Measurements from ENCODE around the gene ACOX2. TPM values are rescaled to one million over a fixed set of nuclear protein-coding genes. Genes with fewer than 3 reads are reported as not detected.

The ACOX2 gene
- polyA plus RNA-seq, 3 donors = 2.4 to 2.5 (median 2.4) TPM

DNA sequence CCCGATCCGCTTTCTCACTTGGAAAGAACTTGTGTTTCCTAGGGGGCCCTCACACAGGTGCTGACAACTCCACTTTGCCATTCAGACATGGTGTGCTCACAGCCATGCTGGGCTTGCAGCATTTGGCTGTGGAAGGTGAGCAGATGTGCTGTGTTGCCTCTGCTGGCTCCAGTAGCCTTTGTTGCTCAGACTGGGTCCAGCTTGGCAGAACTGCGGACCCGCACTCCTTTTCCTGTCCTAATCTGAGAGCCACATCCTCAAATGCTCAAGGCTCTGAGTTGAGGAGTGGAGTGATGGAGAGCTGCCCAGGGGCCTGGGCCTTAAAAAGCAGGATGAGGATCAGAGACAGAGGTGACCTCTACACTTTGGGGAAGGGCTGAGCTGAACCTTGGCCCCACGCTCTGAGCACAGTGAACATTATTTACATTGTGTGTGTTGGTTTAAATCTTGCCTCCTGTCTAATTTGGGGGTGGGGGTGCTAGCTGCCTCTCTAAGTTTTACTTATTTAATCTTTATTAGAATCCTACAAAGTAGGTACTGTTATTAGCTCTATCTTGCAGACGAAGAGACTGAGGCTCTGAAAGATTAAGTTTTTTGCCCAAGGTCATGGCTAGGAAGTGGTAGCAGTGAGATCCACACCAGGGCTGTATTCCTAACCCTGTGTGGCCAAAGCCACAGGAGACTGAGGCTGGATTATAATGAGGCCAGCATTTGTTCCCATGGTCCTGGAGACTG is 17.2 kb downstream of the ACOX2 start:
- Histone ChIP-seq H3K27ac (ENCODE audit: low read depth in 1 of 2, low read length in 2 of 2) (no peak overlapping the region), H3K27me3 (ENCODE audit: control insufficient read depth in 2 of 2, insufficient read depth in 2 of 2, low read length in 2 of 2) (no peaks in the 10 kb centered on the region), H3K79me2 (ENCODE audit: insufficient read depth, low read length) (no peaks in the 10 kb centered on the region), H3K4me2 (replicated peaks; ENCODE audit: extremely low read depth, low read length, poor library complexity, severe bottlenecking) (no peak overlapping the region), H2AFZ (ENCODE audit: insufficient read depth, low read depth, low read length, poor library complexity, severe bottlenecking) (no peak overlapping the region), H3K4me1 (ENCODE audit: control insufficient read depth in 1 of 2, insufficient read depth in 2 of 2, low read length in 2 of 2) (peaks cover 0 to under 1% of the 10 kb centered on the region in 2 donors), H3K36me3 (replicated peaks in 1 of 2; ENCODE audit: control insufficient read depth in 1 of 2, insufficient read depth in 2 of 2, low read length in 2 of 2) (no peaks in the 10 kb centered on the region), H4K20me1 (ENCODE audit: insufficient read depth, low read length) (no peaks in the 10 kb centered on the region), H3K9me3 (replicated peaks in 1 of 2; ENCODE audit: control insufficient read depth in 1 of 2, insufficient read depth in 1 of 2, low read length in 2 of 2) (no peaks in the 10 kb centered on the region), H3K4me3 (replicated peaks in 1 of 3; ENCODE audit: low read depth in 2 of 3, low read length in 3 of 3) (no peak overlapping the region), H3K9ac (ENCODE audit: insufficient read depth, low read length, poor library complexity, severe bottlenecking) (no peak overlapping the region)
- WGBS (ENCODE audit: insufficient coverage) = 87% methylated on average over 2 of the region's 6 CpGs
- no peak overlapping the region for H3K27ac Mint-ChIP-seq
- H3K4me3 Mint-ChIP-seq = no peak overlapping the region
- H3K36me3 Mint-ChIP-seq = peaks cover 0 to 7% of the 10 kb centered on the region in 2 donors
- H3K9me3 Mint-ChIP-seq = no peaks in the 10 kb centered on the region
- peaks cover 0 to 7% (median 1%) of the 10 kb centered on the region in 3 donors for H3K27me3 Mint-ChIP-seq (ENCODE audit: low read depth in 3 of 3)
- intact Hi-C loops (cut with micrococcal nuclease) = no loop called here
- peaks cover 3% of the 10 kb centered on the region for H3K4me1 Mint-ChIP-seq
- DNase-seq = no peak
- TF ChIP-seq, protein P1, sequence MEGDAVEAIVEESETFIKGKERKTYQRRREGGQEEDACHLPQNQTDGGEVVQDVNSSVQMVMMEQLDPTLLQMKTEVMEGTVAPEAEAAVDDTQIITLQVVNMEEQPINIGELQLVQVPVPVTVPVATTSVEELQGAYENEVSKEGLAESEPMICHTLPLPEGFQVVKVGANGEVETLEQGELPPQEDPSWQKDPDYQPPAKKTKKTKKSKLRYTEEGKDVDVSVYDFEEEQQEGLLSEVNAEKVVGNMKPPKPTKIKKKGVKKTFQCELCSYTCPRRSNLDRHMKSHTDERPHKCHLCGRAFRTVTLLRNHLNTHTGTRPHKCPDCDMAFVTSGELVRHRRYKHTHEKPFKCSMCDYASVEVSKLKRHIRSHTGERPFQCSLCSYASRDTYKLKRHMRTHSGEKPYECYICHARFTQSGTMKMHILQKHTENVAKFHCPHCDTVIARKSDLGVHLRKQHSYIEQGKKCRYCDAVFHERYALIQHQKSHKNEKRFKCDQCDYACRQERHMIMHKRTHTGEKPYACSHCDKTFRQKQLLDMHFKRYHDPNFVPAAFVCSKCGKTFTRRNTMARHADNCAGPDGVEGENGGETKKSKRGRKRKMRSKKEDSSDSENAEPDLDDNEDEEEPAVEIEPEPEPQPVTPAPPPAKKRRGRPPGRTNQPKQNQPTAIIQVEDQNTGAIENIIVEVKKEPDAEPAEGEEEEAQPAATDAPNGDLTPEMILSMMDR (IDR thresholded peaks at IDR 0.05) = no peak

DNA sequence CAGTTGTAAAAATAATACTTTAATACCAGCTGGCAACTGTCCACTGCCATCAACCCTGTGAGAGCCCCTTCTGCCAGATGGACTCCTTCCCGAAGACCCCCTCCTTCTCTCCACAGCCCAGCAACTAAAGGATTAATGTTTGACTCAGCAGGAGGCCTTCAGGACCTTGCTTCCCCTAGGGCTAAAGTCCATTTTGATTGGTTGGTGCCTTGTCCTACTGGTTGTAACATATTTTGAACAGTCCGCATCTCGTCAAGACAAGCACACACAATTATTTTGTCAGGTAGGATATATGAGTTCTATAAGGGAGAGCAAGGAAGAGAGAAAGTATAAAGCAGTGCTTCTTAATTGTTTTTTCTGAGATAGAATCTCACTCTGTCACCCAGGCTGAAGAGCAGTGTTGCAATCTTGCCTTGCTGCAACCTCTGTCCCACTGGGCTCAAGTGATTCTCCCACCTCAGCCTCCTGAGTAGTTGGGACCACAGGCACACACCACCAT is 18.6 kb downstream of the ACOX2 start:
- peak overlapping the region in 1 of 7 donors; percentile 11 for H3K27ac Mint-ChIP-seq
- peaks cover 0 to 7% (median 1%) of the 10 kb centered on the region in 3 donors for H3K27me3 Mint-ChIP-seq (ENCODE audit: low read depth in 3 of 3)
- H3K36me3 Mint-ChIP-seq = peaks cover 0 to 7% of the 10 kb centered on the region in 2 donors
- no peaks in the 10 kb centered on the region for H4K20me1 ChIP-seq (ENCODE audit: insufficient read depth, low read length)
- H3K79me2 ChIP-seq (ENCODE audit: insufficient read depth, low read length) = no peaks in the 10 kb centered on the region
- TF ChIP-seq, protein P1 (IDR thresholded peaks at IDR 0.05) = no peak
- H3K27me3 ChIP-seq (ENCODE audit: control insufficient read depth in 2 of 2, insufficient read depth in 2 of 2, low read length in 2 of 2) = no peaks in the 10 kb centered on the region
- H3K4me3 ChIP-seq (replicated peaks in 1 of 3; ENCODE audit: low read depth in 2 of 3, low read length in 3 of 3) = no peak overlapping the region
- H3K4me3 Mint-ChIP-seq = no peak overlapping the region
- no peaks in the 10 kb centered on the region for H3K36me3 ChIP-seq (replicated peaks in 1 of 2; ENCODE audit: control insufficient read depth in 1 of 2, insufficient read depth in 2 of 2, low read length in 2 of 2)
- no peaks in the 10 kb centered on the region for H3K4me1 ChIP-seq (ENCODE audit: control insufficient read depth in 1 of 2, insufficient read depth in 2 of 2, low read length in 2 of 2)
- no peak overlapping the region for H3K9ac ChIP-seq (ENCODE audit: insufficient read depth, low read length, poor library complexity, severe bottlenecking)
- H3K9me3 ChIP-seq (replicated peaks in 1 of 2; ENCODE audit: control insufficient read depth in 1 of 2, insufficient read depth in 1 of 2, low read length in 2 of 2) = no peaks in the 10 kb centered on the region
- WGBS (ENCODE audit: insufficient coverage) = no CpG with 5 or more reads among the region's 3 CpGs
- H3K4me1 Mint-ChIP-seq = peaks cover 2% of the 10 kb centered on the region
- no peak overlapping the region for H2AFZ ChIP-seq (ENCODE audit: insufficient read depth, low read depth, low read length, poor library complexity, severe bottlenecking)
- H3K9me3 Mint-ChIP-seq = no peaks in the 10 kb centered on the region
- DNase-seq = no peak
- intact Hi-C loops (cut with micrococcal nuclease) = no loop called here
- H3K4me2 ChIP-seq (replicated peaks; ENCODE audit: extremely low read depth, low read length, poor library complexity, severe bottlenecking) = no peak overlapping the region
- no peak overlapping the region for H3K27ac ChIP-seq (ENCODE audit: low read depth in 1 of 2, low read length in 2 of 2)
